Ishikawa (cell line): ENCODE measurements around the gene KCNK7.

Source experiments
- CREB1 ChIP-seq: IDR thresholded peaks from 2 replicates; pipeline ENCODE4 v1.6.1; 2012; ENCODE audit warnings: low read depth
- EP300 ChIP-seq: IDR thresholded peaks from 2 replicates; pipeline ENCODE4 v1.6.1; 2012; ENCODE audit warnings: borderline replicate concordance
- TAF1 ChIP-seq: IDR thresholded peaks from 2 replicates; pipeline ENCODE4 v1.6.1; 2012; ENCODE audit warnings: low read depth, mild to moderate bottlenecking
- ZBTB7A ChIP-seq: IDR thresholded peaks from 2 replicates; pipeline ENCODE4 v1.6.1; 2012; ENCODE audit warnings: low read depth
- TF ChIP-seq, protein P1 (sequence below): IDR thresholded peaks from 2 replicates; pipeline ENCODE4 v1.6.1; 2012
- TF ChIP-seq, protein P2 (sequence below): IDR thresholded peaks from 2 replicates; pipeline ENCODE4 v1.6.1; 2012; ENCODE audit warnings: low read depth, mild to moderate bottlenecking

GRCh38 chr11:65590240-65590738, 5.3 kb downstream of the KCNK7 start:
- TF ChIP-seq EP300 (no peak), CREB1 (no peak), TAF1 (no peak), ZBTB7A (no peak)
- TF ChIP-seq, protein P1, sequence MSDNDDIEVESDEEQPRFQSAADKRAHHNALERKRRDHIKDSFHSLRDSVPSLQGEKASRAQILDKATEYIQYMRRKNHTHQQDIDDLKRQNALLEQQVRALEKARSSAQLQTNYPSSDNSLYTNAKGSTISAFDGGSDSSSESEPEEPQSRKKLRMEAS = no peak
- TF ChIP-seq, protein P2, sequence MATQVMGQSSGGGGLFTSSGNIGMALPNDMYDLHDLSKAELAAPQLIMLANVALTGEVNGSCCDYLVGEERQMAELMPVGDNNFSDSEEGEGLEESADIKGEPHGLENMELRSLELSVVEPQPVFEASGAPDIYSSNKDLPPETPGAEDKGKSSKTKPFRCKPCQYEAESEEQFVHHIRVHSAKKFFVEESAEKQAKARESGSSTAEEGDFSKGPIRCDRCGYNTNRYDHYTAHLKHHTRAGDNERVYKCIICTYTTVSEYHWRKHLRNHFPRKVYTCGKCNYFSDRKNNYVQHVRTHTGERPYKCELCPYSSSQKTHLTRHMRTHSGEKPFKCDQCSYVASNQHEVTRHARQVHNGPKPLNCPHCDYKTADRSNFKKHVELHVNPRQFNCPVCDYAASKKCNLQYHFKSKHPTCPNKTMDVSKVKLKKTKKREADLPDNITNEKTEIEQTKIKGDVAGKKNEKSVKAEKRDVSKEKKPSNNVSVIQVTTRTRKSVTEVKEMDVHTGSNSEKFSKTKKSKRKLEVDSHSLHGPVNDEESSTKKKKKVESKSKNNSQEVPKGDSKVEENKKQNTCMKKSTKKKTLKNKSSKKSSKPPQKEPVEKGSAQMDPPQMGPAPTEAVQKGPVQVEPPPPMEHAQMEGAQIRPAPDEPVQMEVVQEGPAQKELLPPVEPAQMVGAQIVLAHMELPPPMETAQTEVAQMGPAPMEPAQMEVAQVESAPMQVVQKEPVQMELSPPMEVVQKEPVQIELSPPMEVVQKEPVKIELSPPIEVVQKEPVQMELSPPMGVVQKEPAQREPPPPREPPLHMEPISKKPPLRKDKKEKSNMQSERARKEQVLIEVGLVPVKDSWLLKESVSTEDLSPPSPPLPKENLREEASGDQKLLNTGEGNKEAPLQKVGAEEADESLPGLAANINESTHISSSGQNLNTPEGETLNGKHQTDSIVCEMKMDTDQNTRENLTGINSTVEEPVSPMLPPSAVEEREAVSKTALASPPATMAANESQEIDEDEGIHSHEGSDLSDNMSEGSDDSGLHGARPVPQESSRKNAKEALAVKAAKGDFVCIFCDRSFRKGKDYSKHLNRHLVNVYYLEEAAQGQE = no peak
